IPS-18a (cell line): ENCODE data around the gene FIGNL1.
"Not testable (repeated sequence)": the region's sequence is repeated elsewhere in the genome, so short reads cannot be mapped to it uniquely, and the experiment has no call there.

Source experiments
- H3K27ac ChIP-seq: one replicate; pipeline ENCODE4 v1.5.1; 2013; ENCODE audit warnings: low read length
- H3K27me3 ChIP-seq: one replicate; pipeline ENCODE4 v1.6.1; 2013; ENCODE audit warnings: mild to moderate bottlenecking, low read length; ENCODE audit not compliant: control insufficient read depth, insufficient read depth
- H3K36me3 ChIP-seq: one replicate; pipeline ENCODE4 v1.6.1; 2013; ENCODE audit warnings: low read depth, low read length; ENCODE audit not compliant: control insufficient read depth
- H3K4me1 ChIP-seq: one replicate; pipeline ENCODE4 v1.6.1; 2013; ENCODE audit warnings: low read depth, low read length; ENCODE audit not compliant: control insufficient read depth
- H3K4me3 ChIP-seq: one replicate; pipeline ENCODE4 v1.5.1; 2013; ENCODE audit warnings: low read length
- H3K9ac ChIP-seq: one replicate; pipeline ENCODE4 v1.6.1; 2013; ENCODE audit warnings: mild to moderate bottlenecking, low read length, moderate library complexity
- H3K9me3 ChIP-seq: one replicate; pipeline ENCODE4 v1.6.1; 2013; ENCODE audit warnings: low read depth, low read length; ENCODE audit not compliant: control insufficient read depth

The FIGNL1 gene

GRCh38 chr7:50469181-50469580, 19.0 kb upstream of the FIGNL1 start:
- H3K27ac ChIP-seq, result no peak overlapping the region
- H3K9me3 ChIP-seq, result no peaks in the 10 kb centered on the region
- H3K4me3 ChIP-seq, result no peak overlapping the region
- H3K9ac ChIP-seq, result no peak overlapping the region
- H3K36me3 ChIP-seq, result no peaks in the 10 kb centered on the region
- no peaks in the 10 kb centered on the region for H3K4me1 ChIP-seq
- peaks cover 11% of the 10 kb centered on the region for H3K27me3 ChIP-seq

DNA sequence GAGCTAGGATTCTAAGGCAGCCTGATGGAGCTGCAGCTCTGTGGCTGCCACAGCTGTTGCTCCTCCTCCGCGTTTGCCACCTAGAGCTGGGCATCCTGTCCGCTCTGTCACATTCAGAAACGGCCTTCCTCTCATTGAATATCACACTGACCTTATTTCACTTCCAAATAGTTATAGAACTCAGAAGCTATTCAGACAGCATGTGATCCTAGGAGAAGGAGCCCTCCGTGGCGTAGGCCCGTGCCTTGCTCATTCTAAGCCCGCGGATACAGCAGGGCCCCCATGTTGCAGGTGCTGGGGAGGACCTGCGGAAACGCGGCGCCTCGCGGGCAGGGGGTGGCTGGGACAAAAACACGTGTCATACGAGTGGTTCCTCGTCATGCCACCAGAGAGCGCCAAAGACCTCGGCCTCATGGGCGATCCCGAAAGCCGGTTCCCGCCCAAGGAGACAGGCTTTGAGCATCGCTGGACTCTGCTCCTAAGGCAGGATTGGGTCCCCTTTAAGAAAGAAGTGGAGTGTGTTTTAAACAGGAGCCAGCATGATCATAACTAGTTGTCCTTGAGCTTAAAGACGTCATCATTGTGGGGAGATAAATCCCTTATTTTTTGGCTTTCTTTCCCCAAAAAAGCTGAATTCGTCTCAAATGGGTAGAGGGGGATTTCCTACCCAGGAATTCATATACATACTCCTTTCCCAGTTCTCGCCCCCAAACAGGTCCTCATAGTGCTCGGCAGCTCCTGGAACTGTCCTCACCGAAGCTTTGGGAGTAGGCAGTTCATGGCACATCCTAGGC, 17.9 kb upstream of the FIGNL1 start:
- Histone ChIP-seq H3K9ac (no peak overlapping the region), H3K27ac (no peak overlapping the region), H3K4me1 (no peaks in the 10 kb centered on the region), H3K36me3 (no peaks in the 10 kb centered on the region), H3K9me3 (no peaks in the 10 kb centered on the region), H3K4me3 (no peak overlapping the region), H3K27me3 (peaks cover 11% of the 10 kb centered on the region)

DNA sequence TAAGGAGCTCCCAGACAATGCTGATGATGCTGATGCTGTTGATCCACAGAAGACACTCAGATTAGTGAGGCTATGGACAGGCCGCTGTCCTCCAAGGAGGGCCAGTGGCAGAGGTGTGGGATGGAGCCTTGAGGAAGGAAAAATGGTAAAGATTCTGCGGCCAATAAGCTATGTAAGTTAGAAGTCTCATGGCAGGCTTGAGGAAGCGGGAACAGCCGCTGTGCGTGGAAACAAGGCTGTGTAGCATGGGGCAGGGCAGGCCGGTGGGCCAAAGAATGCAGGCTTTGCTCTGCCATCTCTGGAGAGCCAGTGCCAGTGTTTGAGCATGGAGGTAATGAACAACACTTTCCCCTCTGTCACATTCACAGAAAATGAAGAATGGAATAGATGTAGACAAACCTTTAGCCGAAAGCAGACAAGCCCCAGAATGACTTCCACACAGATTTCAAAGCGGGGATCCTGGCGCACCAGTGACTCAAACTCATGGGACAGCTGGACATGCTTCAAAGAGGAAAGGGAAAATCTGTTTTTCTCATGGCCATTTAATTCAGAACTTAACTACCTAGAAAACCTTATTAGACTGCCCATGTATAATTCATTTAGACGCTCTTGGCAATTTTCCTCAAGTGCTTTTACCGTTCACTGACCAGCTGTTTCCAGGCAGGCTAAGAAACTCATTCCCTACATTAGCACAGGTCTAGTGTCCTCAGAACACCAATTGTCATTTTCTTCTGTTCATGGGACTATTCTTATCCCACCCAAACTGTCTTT, 16.9 kb upstream of the FIGNL1 start:
- Histone ChIP-seq H3K27me3 (peaks cover 11% of the 10 kb centered on the region), H3K9me3 (no peaks in the 10 kb centered on the region), H3K36me3 (no peaks in the 10 kb centered on the region), H3K9ac (no peak overlapping the region), H3K4me1 (no peaks in the 10 kb centered on the region), H3K27ac (no peak overlapping the region), H3K4me3 (no peak overlapping the region)

DNA sequence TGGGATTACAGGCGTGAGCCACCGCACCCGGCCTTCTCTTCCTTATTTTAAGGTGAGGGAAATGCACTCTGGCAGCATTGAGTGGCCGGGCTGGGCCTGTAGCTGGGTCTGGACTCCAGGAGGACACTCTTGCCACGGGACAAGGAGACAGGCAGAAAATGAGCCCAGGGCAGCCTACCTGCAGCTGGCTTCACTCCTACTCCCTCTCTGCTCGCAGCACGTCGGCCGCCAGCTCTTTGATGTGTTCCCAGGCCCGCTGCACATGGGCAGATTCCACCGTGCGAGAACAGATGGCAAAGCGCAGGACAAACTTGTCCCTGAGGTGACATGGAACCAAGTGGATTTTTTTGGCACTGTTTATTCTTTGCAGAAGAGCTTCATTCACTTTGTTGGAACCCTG, 12.9 kb upstream of the FIGNL1 start:
- Histone ChIP-seq H3K36me3 (no peaks in the 10 kb centered on the region), H3K4me3 (no peak overlapping the region), H3K9ac (no peak overlapping the region), H3K27me3 (peaks cover 11% of the 10 kb centered on the region), H3K27ac (no peak overlapping the region), H3K4me1 (no peaks in the 10 kb centered on the region), H3K9me3 (no peaks in the 10 kb centered on the region)

GRCh38 chr7:50462361-50462760, 12.2 kb upstream of the FIGNL1 start:
- Histone ChIP-seq H3K4me3 (no peak overlapping the region), H3K36me3 (no peaks in the 10 kb centered on the region), H3K4me1 (no peaks in the 10 kb centered on the region), H3K9me3 (no peaks in the 10 kb centered on the region), H3K27me3 (peaks cover 5% of the 10 kb centered on the region), H3K27ac (no peak overlapping the region), H3K9ac (no peak overlapping the region)

GRCh38 chr7:50461695-50462094, 11.5 kb upstream of the FIGNL1 start:
- Histone ChIP-seq H3K9ac (no peak overlapping the region), H3K4me1 (no peaks in the 10 kb centered on the region), H3K9me3 (no peaks in the 10 kb centered on the region), H3K4me3 (no peak overlapping the region), H3K27ac (no peak overlapping the region), H3K36me3 (no peaks in the 10 kb centered on the region), H3K27me3 (no peaks in the 10 kb centered on the region)

GRCh38 chr7:50459183-50459582, 9.0 kb upstream of the FIGNL1 start:
- not testable (repeated sequence) for H3K9me3 ChIP-seq, H3K36me3 ChIP-seq

GRCh38 chr7:50458651-50459050, 8.5 kb upstream of the FIGNL1 start:
- H3K36me3 ChIP-seq, H3K4me1 ChIP-seq, H3K9ac ChIP-seq, H3K9me3 ChIP-seq, H3K27ac ChIP-seq, H3K27me3 ChIP-seq, H3K4me3 ChIP-seq: not testable (repeated sequence)

More at GRCh38 chr7:50459183-50459582, 9.0 kb upstream of the FIGNL1 start:
- H3K4me3 ChIP-seq, H3K27ac ChIP-seq, H3K9ac ChIP-seq, H3K27me3 ChIP-seq, H3K4me1 ChIP-seq: not testable (repeated sequence)

DNA sequence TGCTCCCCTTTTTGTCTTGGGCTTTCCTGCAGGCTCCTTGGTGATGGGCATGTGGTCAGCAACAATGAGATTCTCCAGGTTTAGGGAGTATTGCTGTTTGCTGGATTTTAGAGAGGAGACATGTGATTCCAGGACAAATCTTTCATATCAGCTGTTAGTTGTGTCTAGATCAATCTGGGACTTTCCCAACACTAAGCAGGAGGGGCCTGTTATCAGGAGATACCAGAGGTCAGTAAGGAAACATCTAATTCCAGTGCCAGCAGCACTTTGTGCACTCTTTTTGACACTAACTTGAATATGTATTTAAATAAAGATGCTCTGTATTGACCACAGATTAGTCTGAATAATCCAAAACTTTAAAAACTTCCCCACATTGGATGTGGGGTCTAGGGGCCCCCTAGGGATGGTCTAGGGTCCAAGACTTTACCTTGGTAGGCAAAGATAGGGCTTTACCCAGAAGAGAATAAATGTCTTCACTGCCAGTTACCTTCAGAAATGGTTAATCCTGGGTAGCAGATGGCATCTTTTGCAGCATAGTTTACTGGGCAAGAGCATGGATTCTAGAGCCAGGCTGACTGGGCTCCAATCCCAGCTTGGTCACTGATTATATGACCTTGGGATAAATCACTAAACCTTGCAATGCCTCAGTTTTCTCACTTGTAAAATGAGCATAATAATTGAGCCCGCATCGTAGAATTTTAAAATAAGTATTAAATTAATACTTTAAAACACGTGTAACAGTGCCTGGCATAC, 6.4 kb upstream of the FIGNL1 start:
- no peaks in the 10 kb centered on the region for H3K4me1 ChIP-seq
- H3K4me3 ChIP-seq, result no peak overlapping the region
- no peak overlapping the region for H3K27ac ChIP-seq
- H3K36me3 ChIP-seq, result no peaks in the 10 kb centered on the region
- no peaks in the 10 kb centered on the region for H3K9me3 ChIP-seq
- H3K9ac ChIP-seq, result no peak overlapping the region
- H3K27me3 ChIP-seq, result no peaks in the 10 kb centered on the region

DNA sequence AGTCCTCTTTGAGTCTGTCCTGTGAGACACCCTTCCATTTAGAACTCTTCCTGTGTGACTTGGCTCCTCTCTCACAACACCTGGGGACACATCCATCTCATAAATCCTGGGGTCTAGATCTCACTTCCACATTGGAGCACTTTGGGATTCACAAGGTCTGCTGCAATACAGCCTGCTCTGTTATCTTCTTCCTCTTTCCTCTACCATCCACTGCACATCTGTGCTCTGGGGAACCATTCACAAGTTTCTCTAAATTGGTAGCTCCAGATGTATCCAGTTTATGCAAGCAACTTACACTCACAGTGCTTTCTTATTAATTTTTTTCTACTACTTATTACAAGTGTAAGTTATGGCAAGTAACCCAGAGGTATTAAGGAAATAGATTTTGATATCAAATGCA, 5.5 kb upstream of the FIGNL1 start:
- Histone ChIP-seq H3K36me3 (no peaks in the 10 kb centered on the region), H3K4me1 (no peaks in the 10 kb centered on the region), H3K9ac (no peak overlapping the region), H3K27me3 (peaks cover 6% of the 10 kb centered on the region), H3K27ac (no peak overlapping the region), H3K9me3 (no peaks in the 10 kb centered on the region), H3K4me3 (no peak overlapping the region)

DNA sequence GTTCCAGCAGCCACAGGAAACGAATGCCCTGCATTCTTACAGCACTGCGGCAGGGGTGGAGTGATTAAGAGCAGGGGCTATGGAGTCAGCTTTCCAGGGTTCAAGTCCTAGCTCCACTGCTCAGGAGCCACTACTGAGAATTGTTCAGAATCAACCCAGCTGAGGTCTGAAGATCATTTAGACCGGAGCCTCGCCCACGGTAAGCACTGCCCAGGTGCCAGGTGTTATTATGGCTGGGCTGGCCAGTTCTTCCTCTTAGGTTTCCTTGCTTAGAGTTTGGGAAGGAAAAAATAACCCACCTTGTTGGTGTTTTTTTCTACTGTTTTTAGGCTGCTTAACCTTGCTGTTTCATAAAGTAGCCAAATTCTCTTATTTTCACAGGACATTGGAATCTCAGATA, 4.8 kb upstream of the FIGNL1 start:
- Histone ChIP-seq H3K36me3 (no peaks in the 10 kb centered on the region), H3K4me1 (no peaks in the 10 kb centered on the region), H3K4me3 (no peak overlapping the region), H3K27ac (no peak overlapping the region), H3K27me3 (peaks cover 6% of the 10 kb centered on the region), H3K9me3 (no peaks in the 10 kb centered on the region), H3K9ac (no peak overlapping the region)
